Ishikawa (cell line): ENCODE data around the gene RAPGEF5.

Experiments
- CEBPB ChIP-seq: IDR thresholded peaks from 2 replicates; pipeline ENCODE4 v1.6.1; 2012
- CREB1 ChIP-seq: IDR thresholded peaks from 2 replicates; pipeline ENCODE4 v1.6.1; 2012; ENCODE audit warnings: low read depth
- EGR1 ChIP-seq: IDR thresholded peaks from 2 replicates; pipeline ENCODE4 v1.6.1; 2012
- EP300 ChIP-seq: IDR thresholded peaks from 2 replicates; pipeline ENCODE4 v1.6.1; 2012; ENCODE audit warnings: borderline replicate concordance
- FOXM1 ChIP-seq: IDR thresholded peaks from 2 replicates; pipeline ENCODE4 v1.6.1; 2012; ENCODE audit warnings: low read depth, borderline replicate concordance
- MAX ChIP-seq: IDR thresholded peaks from 2 replicates; pipeline ENCODE4 v1.6.1; 2012
- NFIC ChIP-seq: IDR thresholded peaks from 2 replicates; pipeline ENCODE4 v1.6.1; 2012
- RAD21 ChIP-seq: IDR thresholded peaks from 2 replicates; pipeline ENCODE4 v1.6.1; 2012; ENCODE audit warnings: low read depth
- TAF1 ChIP-seq: IDR thresholded peaks from 2 replicates; pipeline ENCODE4 v1.6.1; 2012; ENCODE audit warnings: low read depth, mild to moderate bottlenecking
- TCF12 ChIP-seq: IDR thresholded peaks from 2 replicates; pipeline ENCODE4 v1.6.1; 2012; ENCODE audit warnings: low read depth
- TEAD4 ChIP-seq: IDR thresholded peaks from 2 replicates; pipeline ENCODE4 v1.6.1; 2012
- USF1 ChIP-seq: IDR thresholded peaks from 2 replicates; pipeline ENCODE4 v1.6.1; 2012
- YY1 ChIP-seq: IDR thresholded peaks from 2 replicates; pipeline ENCODE4 v1.6.1; 2012; ENCODE audit warnings: low read depth
- ZBTB7A ChIP-seq: IDR thresholded peaks from 2 replicates; pipeline ENCODE4 v1.6.1; 2012; ENCODE audit warnings: low read depth
- TF ChIP-seq, protein P1 (sequence below): IDR thresholded peaks from 2 replicates; pipeline ENCODE4 v1.6.1; 2012; ENCODE audit warnings: low read depth, mild to moderate bottlenecking

The RAPGEF5 gene

DNA sequence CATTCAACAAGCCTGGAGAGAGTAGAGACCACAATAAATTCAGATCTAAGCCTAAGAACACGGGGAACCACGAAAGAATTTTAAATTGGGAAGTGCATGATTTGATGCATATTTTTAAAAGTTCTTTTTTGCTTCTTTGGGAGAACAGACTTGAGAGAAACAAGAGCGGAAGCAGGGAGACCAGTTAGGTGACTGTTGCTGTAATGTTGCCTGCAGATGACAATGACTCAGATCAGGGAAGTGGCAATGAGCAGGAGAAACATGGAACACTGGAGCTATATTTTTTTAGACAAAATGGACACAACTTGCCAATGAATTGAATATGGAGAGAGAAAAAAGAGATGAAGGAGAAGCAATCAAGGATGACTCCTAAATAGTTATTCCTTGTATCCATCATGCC is 125.1 kb downstream of the RAPGEF5 start:
- TF ChIP-seq TEAD4 (no peak), EGR1 (no peak), ZBTB7A (no peak), CREB1 (no peak), YY1 (no peak), EP300 (no peak), RAD21 (no peak), USF1 (no peak), CEBPB (no peak), TCF12 (no peak), MAX (no peak), FOXM1 (no peak), TAF1 (no peak), NFIC (no peak)
- TF ChIP-seq, protein P1, sequence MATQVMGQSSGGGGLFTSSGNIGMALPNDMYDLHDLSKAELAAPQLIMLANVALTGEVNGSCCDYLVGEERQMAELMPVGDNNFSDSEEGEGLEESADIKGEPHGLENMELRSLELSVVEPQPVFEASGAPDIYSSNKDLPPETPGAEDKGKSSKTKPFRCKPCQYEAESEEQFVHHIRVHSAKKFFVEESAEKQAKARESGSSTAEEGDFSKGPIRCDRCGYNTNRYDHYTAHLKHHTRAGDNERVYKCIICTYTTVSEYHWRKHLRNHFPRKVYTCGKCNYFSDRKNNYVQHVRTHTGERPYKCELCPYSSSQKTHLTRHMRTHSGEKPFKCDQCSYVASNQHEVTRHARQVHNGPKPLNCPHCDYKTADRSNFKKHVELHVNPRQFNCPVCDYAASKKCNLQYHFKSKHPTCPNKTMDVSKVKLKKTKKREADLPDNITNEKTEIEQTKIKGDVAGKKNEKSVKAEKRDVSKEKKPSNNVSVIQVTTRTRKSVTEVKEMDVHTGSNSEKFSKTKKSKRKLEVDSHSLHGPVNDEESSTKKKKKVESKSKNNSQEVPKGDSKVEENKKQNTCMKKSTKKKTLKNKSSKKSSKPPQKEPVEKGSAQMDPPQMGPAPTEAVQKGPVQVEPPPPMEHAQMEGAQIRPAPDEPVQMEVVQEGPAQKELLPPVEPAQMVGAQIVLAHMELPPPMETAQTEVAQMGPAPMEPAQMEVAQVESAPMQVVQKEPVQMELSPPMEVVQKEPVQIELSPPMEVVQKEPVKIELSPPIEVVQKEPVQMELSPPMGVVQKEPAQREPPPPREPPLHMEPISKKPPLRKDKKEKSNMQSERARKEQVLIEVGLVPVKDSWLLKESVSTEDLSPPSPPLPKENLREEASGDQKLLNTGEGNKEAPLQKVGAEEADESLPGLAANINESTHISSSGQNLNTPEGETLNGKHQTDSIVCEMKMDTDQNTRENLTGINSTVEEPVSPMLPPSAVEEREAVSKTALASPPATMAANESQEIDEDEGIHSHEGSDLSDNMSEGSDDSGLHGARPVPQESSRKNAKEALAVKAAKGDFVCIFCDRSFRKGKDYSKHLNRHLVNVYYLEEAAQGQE: no peak

DNA sequence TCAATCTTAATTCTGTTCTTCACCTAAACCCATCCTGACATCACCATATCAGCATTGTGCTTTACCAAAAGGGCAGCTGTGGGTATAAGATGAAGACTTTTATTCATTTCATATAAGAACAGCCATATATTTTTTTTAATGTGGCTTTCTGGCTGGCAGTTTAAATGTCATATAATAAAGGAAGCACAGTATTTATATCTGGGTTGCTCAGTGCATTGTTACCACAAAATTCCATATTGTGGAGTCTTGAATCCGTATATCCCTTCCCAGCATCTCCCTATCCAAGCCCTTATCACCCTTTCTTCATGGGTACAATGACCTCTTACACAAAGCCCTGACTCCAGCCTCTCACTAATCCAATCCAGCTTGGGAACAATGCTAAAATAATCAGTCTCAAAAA is 125.8 kb downstream of the RAPGEF5 start:
- TF ChIP-seq EGR1: no peak
- TF ChIP-seq EP300: no peak
- TF ChIP-seq TEAD4: no peak
- TF ChIP-seq NFIC: no peak
- no peak for TF ChIP-seq CREB1

- TF ChIP-seq CREB1 (no peak), RAD21 (no peak), FOXM1 (no peak), MAX (no peak), EGR1 (no peak), CEBPB (no peak), EP300 (no peak), TEAD4 (no peak), TCF12 (no peak), YY1 (no peak)
These were observed 126.7 kb downstream of the RAPGEF5 start for GRCh38 chr7:22230238-22230637.

- TF ChIP-seq CEBPB (no peak), TCF12 (no peak), ZBTB7A (no peak), MAX (no peak), NFIC (no peak), TAF1 (no peak), RAD21 (no peak), CREB1 (no peak), FOXM1 (no peak), TEAD4 (no peak), EP300 (no peak), YY1 (no peak), EGR1 (no peak), USF1 (no peak)
- TF ChIP-seq, protein P1: no peak
These were observed 127.8 kb downstream of the RAPGEF5 start for GRCh38 chr7:22229148-22229547.

DNA sequence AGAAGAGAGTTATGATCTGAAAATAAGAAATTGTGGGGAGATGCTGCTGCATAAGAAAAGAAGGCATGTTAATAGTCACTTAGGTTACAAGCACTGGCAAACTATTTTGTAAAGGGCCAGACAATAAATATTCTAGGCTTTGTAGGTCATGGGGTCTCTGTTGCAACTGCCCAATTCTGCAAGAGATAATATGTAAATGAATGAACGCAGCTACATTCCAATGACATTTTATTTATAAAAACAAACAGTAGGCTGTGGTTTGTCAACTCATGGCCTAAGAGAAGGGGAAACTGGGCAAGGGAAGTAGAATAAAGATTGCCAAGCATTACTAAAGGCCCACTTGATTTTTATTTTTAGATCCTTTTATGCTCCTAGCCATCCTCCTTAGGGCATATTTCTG is 133.1 kb downstream of the RAPGEF5 start:
- TF ChIP-seq RAD21 (no peak), TCF12 (no peak), MAX (no peak), FOXM1 (no peak), EP300 (no peak), TAF1 (no peak), ZBTB7A (no peak), CREB1 (no peak), USF1 (no peak), NFIC (no peak), EGR1 (no peak)
- TF ChIP-seq, protein P1: no peak
